GM19035 (cell line): ENCODE results near the gene LIMK2.

Experiments used
- ATAC-seq: cut with Tn5 transposase; IDR thresholded peaks from one replicate; pipeline ENCODE4 v1.9.1; 2021; ENCODE audit not compliant: unreplicated experiment

The LIMK2 gene

GRCh38 chr22:31327806-31328543 lies 115.9 kb downstream of the LIMK2 start:
- no peak for ATAC-seq

DNA sequence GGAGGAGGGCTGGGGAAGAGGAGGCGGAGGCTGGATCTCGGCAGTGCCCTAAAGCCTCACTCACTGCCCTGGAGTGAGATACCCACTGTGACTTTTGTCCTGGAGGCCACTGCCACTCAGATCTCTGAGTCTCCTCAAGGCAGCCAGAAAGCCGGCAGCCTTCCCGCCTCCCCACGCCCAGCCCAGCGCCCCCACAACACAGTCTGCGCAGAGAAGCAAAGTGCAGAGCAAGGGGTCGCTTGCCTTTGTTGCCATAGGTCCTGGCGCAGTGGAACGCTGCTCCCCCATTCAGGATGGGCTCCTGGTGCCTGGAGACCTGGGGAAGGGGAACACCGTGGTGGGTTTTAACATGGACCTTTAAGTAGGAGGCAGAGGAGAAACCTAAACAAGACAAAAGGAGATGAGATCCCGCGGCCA lies 116.5 kb downstream of the LIMK2 start:
- no peak for ATAC-seq

GRCh38 chr22:31329029-31329428 lies 116.9 kb downstream of the LIMK2 start:
- ATAC-seq: no peak
